ENCODE measurements around the gene HNRNPUL1.

Gene HNRNPUL1

GRCh38 chr19:41239961-41240574, 24.1 kb upstream of the HNRNPUL1 start:
- TF ChIP-seq YY1 (IDR thresholded peaks at IDR 0.05; ENCODE audit: low read depth) (no peak), EGR1 (IDR thresholded peaks at IDR 0.05) (no peak), TAF1 (IDR thresholded peaks at IDR 0.05; ENCODE audit: low read depth) (no peak), EP300 (IDR thresholded peaks at IDR 0.05; ENCODE audit: borderline replicate concordance) (no peak)

- TF ChIP-seq NFIC (IDR thresholded peaks at IDR 0.05) (no peak), USF1 (IDR thresholded peaks at IDR 0.05) (no peak), REST (IDR thresholded peaks at IDR 0.05; ENCODE audit: low read depth) (no peak), MAX (IDR thresholded peaks at IDR 0.05) (no peak), ZBTB7A (IDR thresholded peaks at IDR 0.05; ENCODE audit: low read depth) (no peak), CREB1 (IDR thresholded peaks at IDR 0.05; ENCODE audit: low read depth) (no peak), RAD21 (IDR thresholded peaks at IDR 0.05; ENCODE audit: low read depth) (no peak), TCF12 (IDR thresholded peaks at IDR 0.05; ENCODE audit: low read depth) (no peak), TAF1 (IDR thresholded peaks at IDR 0.05; ENCODE audit: low read depth) (no peak), FOXM1 (IDR thresholded peaks at IDR 0.05; ENCODE audit: borderline replicate concordance, low read depth) (no peak)
These were observed 22.3 kb upstream of the HNRNPUL1 start for GRCh38 chr19:41241859-41242258.

GRCh38 chr19:41244117-41244516, 20.1 kb upstream of the HNRNPUL1 start:
- TF ChIP-seq CEBPB (IDR thresholded peaks at IDR 0.05) (no peak), EP300 (IDR thresholded peaks at IDR 0.05; ENCODE audit: borderline replicate concordance) (no peak), CREB1 (IDR thresholded peaks at IDR 0.05; ENCODE audit: low read depth) (no peak), TCF12 (IDR thresholded peaks at IDR 0.05; ENCODE audit: low read depth) (no peak), NFIC (IDR thresholded peaks at IDR 0.05) (no peak), YY1 (IDR thresholded peaks at IDR 0.05; ENCODE audit: low read depth) (no peak)

- TF ChIP-seq YY1 (IDR thresholded peaks at IDR 0.05; ENCODE audit: low read depth) (no peak), REST (IDR thresholded peaks at IDR 0.05; ENCODE audit: low read depth) (no peak), NFIC (IDR thresholded peaks at IDR 0.05) (no peak), FOXM1 (IDR thresholded peaks at IDR 0.05; ENCODE audit: borderline replicate concordance, low read depth) (no peak), TCF12 (IDR thresholded peaks at IDR 0.05; ENCODE audit: low read depth) (no peak), TAF1 (IDR thresholded peaks at IDR 0.05; ENCODE audit: low read depth) (no peak), MAX (IDR thresholded peaks at IDR 0.05) (no peak), ZBTB7A (IDR thresholded peaks at IDR 0.05; ENCODE audit: low read depth) (no peak), EP300 (IDR thresholded peaks at IDR 0.05; ENCODE audit: borderline replicate concordance) (no peak), CREB1 (IDR thresholded peaks at IDR 0.05; ENCODE audit: low read depth) (no peak)
These were observed 18.3 kb upstream of the HNRNPUL1 start for GRCh38 chr19:41245843-41246242.

GRCh38 chr19:41248895-41249294, 15.3 kb upstream of the HNRNPUL1 start:
- TF ChIP-seq USF1 (IDR thresholded peaks at IDR 0.05) (no peak), ZBTB7A (IDR thresholded peaks at IDR 0.05; ENCODE audit: low read depth) (no peak)

- TF ChIP-seq TEAD4 (IDR thresholded peaks at IDR 0.05) (no peak), EP300 (IDR thresholded peaks at IDR 0.05; ENCODE audit: borderline replicate concordance) (no peak), YY1 (IDR thresholded peaks at IDR 0.05; ENCODE audit: low read depth) (no peak), RAD21 (IDR thresholded peaks at IDR 0.05; ENCODE audit: low read depth) (no peak), TCF12 (IDR thresholded peaks at IDR 0.05; ENCODE audit: low read depth) (no peak), TAF1 (IDR thresholded peaks at IDR 0.05; ENCODE audit: low read depth) (no peak), MAX (IDR thresholded peaks at IDR 0.05) (no peak)
These were observed 14.3 kb upstream of the HNRNPUL1 start for GRCh38 chr19:41249707-41250423.
